IMR-90 (cell line): ENCODE measurements around the gene SARS1. TPM values are rescaled to one million over a fixed set of nuclear protein-coding genes. Genes with fewer than 3 reads are reported as not detected.

Experiments used
- polyA plus RNA-seq, 3 experiments: library from polyadenylated mRNA; depleted of rRNA; stranded (reverse); fragments of >200 nt; gene quantifications; 2 replicates each; pipeline ENCODE4 v1.2.3, GENCODE V29; 2012; ENCODE audit warnings: low replicate concordance in 1 of 3
- total RNA-seq: library from RNA; depleted of rRNA; stranded (reverse); fragments of >200 nt; gene quantifications from 2 replicates; pipeline ENCODE4 v1.2.3, GENCODE V29; 2012; rRNA removed

The SARS1 gene
- total and polyA plus RNA-seq, 2 of the 4 experiments (the other 2 are of a cell fraction) = 231 to 348 TPM

Other genes starting within 250 kb of the SARS1 start
- 17.4 and 23.3 TPM in 2 replicates for gene WDR47, start 171.8 kb upstream of the SARS1 start, total RNA-seq
- 7.4 and 8.2 TPM in 2 replicates for gene WDR47, start 171.8 kb upstream of the SARS1 start, polyA plus RNA-seq (2012; rRNA removed)
- 13.1 and 81.4 TPM in 2 replicates for gene TAF13, start 137.9 kb upstream of the SARS1 start, total RNA-seq
- 28.0 and 42.5 TPM in 2 replicates for gene TAF13, start 137.9 kb upstream of the SARS1 start, polyA plus RNA-seq (2012; rRNA removed)
- 27.5 and 32.1 TPM in 2 replicates for gene TMEM167B, start 123.2 kb upstream of the SARS1 start, total RNA-seq
- 19.2 and 21.6 TPM in 2 replicates for gene TMEM167B, start 123.2 kb upstream of the SARS1 start, polyA plus RNA-seq (2012; rRNA removed)
- 0.28 and 0.54 TPM in 2 replicates for gene ELAPOR1, start 99.8 kb upstream of the SARS1 start, total RNA-seq
- gene ELAPOR1, start 99.8 kb upstream of the SARS1 start, polyA plus RNA-seq (2012; rRNA removed) = 1.6 and 1.7 TPM in 2 replicates
- 1.1 and 1.3 TPM in 2 replicates for gene CELSR2, start 35.6 kb downstream of the SARS1 start, total RNA-seq
- 5.0 and 5.3 TPM in 2 replicates for gene CELSR2, start 35.6 kb downstream of the SARS1 start, polyA plus RNA-seq (2012; rRNA removed)
- 34.6 and 36.4 TPM in 2 replicates for gene PSRC1, start 69.2 kb downstream of the SARS1 start, total RNA-seq
- gene PSRC1, start 69.2 kb downstream of the SARS1 start, polyA plus RNA-seq (2012; rRNA removed) = 40.3 and 42.1 TPM in 2 replicates
- gene MYBPHL, start 93.1 kb downstream of the SARS1 start, total RNA-seq = not detected in 2 replicates
- gene MYBPHL, start 93.1 kb downstream of the SARS1 start, polyA plus RNA-seq (2012; rRNA removed) = 0.07 TPM in 1 of 2 replicates, not detected in the other
- gene SORT1, start 184.0 kb downstream of the SARS1 start, total RNA-seq = 16.7 and 18.9 TPM in 2 replicates
- 13.7 and 15.8 TPM in 2 replicates for gene SORT1, start 184.0 kb downstream of the SARS1 start, polyA plus RNA-seq (2012; rRNA removed)
- gene PSMA5, start 212.5 kb downstream of the SARS1 start, total RNA-seq = 75.5 and 83.9 TPM in 2 replicates
- 107 TPM in 2 replicates for gene PSMA5, start 212.5 kb downstream of the SARS1 start, polyA plus RNA-seq (2012; rRNA removed)